Osteocyte (in vitro differentiated cells): ENCODE measurements around the gene DNAJC21. TPM values are rescaled to one million over a fixed set of nuclear protein-coding genes. Genes with fewer than 3 reads are reported as not detected.

Experiments used
- DNase-seq: peaks from one replicate; pipeline ENCODE4 v3.0.0; 2021; ENCODE audit warnings: mixed read lengths; ENCODE audit not compliant: unreplicated experiment; ENCODE audit errors: extremely low spot score
- H3K27ac Mint-ChIP-seq: one replicate; pipeline ENCODE4 v1.8.0; 2021; ENCODE audit warnings: mild to moderate bottlenecking, mixed read lengths; ENCODE audit not compliant: unreplicated experiment
- H3K27me3 Mint-ChIP-seq: one replicate; pipeline ENCODE4 v1.8.0; 2021; ENCODE audit warnings: mixed read lengths; ENCODE audit not compliant: unreplicated experiment
- H3K36me3 Mint-ChIP-seq: one replicate; pipeline ENCODE4 v1.8.0; 2021; ENCODE audit warnings: mixed read lengths; ENCODE audit not compliant: unreplicated experiment
- H3K4me1 Mint-ChIP-seq: one replicate; pipeline ENCODE4 v1.8.0; 2021; ENCODE audit warnings: mixed read lengths; ENCODE audit not compliant: unreplicated experiment
- H3K4me3 Mint-ChIP-seq: one replicate; pipeline ENCODE4 v1.8.0; 2021; ENCODE audit warnings: mild to moderate bottlenecking, moderate library complexity, mixed read lengths; ENCODE audit not compliant: unreplicated experiment
- H3K9me3 Mint-ChIP-seq: one replicate; pipeline ENCODE4 v1.8.0; 2021; ENCODE audit warnings: mixed read lengths; ENCODE audit not compliant: unreplicated experiment
- CTCF ChIP-seq: fragments of 200-600 bp; sonication (generic); IDR thresholded peaks from 2 replicates; pipeline ENCODE4 v1.5.0; 2021; ENCODE audit warnings: antibody characterized with exemption, mild to moderate bottlenecking, moderate library complexity
- total RNA-seq: library from RNA; stranded (reverse); gene quantifications from 2 replicates; pipeline ENCODE4 v1.2.1, GENCODE V29; 2021

The DNAJC21 gene
- total RNA-seq, 1 donor from 2014 or later = 37.5 TPM

GRCh38 chr5:34892414-34892813 lies 36.9 kb upstream of the DNAJC21 start:
- H3K4me3 Mint-ChIP-seq = no peak overlapping the region
- H3K27ac Mint-ChIP-seq = no peak overlapping the region
- no peaks in the 10 kb centered on the region for H3K36me3 Mint-ChIP-seq
- DNase-seq = no peak
- TF ChIP-seq CTCF = no peak
- peaks cover 18% of the 10 kb centered on the region for H3K4me1 Mint-ChIP-seq
- no peaks in the 10 kb centered on the region for H3K27me3 Mint-ChIP-seq
- H3K9me3 Mint-ChIP-seq = no peaks in the 10 kb centered on the region

GRCh38 chr5:34894716-34895115 lies 34.6 kb upstream of the DNAJC21 start:
- no peak overlapping the region for H3K27ac Mint-ChIP-seq
- no peak for DNase-seq
- no peak for TF ChIP-seq CTCF
- no peak overlapping the region for H3K4me3 Mint-ChIP-seq
- H3K9me3 Mint-ChIP-seq = no peaks in the 10 kb centered on the region
- H3K4me1 Mint-ChIP-seq = peaks cover 23% of the 10 kb centered on the region
- no peaks in the 10 kb centered on the region for H3K36me3 Mint-ChIP-seq
- no peaks in the 10 kb centered on the region for H3K27me3 Mint-ChIP-seq

GRCh38 chr5:34895641-34896419 lies 33.5 kb upstream of the DNAJC21 start:
- H3K4me1 Mint-ChIP-seq = peaks cover 23% of the 10 kb centered on the region
- H3K27me3 Mint-ChIP-seq = no peaks in the 10 kb centered on the region
- no peaks in the 10 kb centered on the region for H3K9me3 Mint-ChIP-seq
- H3K36me3 Mint-ChIP-seq = no peaks in the 10 kb centered on the region
- DNase-seq = no peak
- H3K4me3 Mint-ChIP-seq = no peak overlapping the region
- no peak for TF ChIP-seq CTCF
- no peak overlapping the region for H3K27ac Mint-ChIP-seq

- TF ChIP-seq CTCF = no peak
- Mint-ChIP-seq H3K27me3 (no peaks in the 10 kb centered on the region), H3K4me1 (peaks cover 9% of the 10 kb centered on the region), H3K36me3 (no peaks in the 10 kb centered on the region), H3K9me3 (no peaks in the 10 kb centered on the region), H3K27ac (no peak overlapping the region), H3K4me3 (no peak overlapping the region)
- no peak for DNase-seq
These were observed 31.7 kb upstream of the DNAJC21 start for GRCh38 chr5:34897646-34898045.

- TF ChIP-seq CTCF = peak; percentile 93
- peak; percentile 86 for DNase-seq
- Mint-ChIP-seq H3K27ac (no peak overlapping the region), H3K27me3 (no peaks in the 10 kb centered on the region), H3K4me3 (no peak overlapping the region), H3K4me1 (peaks cover 9% of the 10 kb centered on the region), H3K9me3 (no peaks in the 10 kb centered on the region), H3K36me3 (peaks cover 2% of the 10 kb centered on the region)
These were observed 31.0 kb upstream of the DNAJC21 start for GRCh38 chr5:34898258-34898895.
